AG08395 (cell line): ENCODE results near the gene REPS2.
A peak's percentile ranks its signal among the peaks of the same experiment; 100 is the strongest.
"Not testable (repeated sequence)": the region's sequence is repeated elsewhere in the genome, so short reads cannot be mapped to it uniquely, and the experiment has no call there.

Source experiments
- DNase-seq: peaks from one replicate; pipeline ENCODE4 v3.0.0; 2012; ENCODE audit warnings: mixed read lengths, low spot score

The REPS2 gene

DNA sequence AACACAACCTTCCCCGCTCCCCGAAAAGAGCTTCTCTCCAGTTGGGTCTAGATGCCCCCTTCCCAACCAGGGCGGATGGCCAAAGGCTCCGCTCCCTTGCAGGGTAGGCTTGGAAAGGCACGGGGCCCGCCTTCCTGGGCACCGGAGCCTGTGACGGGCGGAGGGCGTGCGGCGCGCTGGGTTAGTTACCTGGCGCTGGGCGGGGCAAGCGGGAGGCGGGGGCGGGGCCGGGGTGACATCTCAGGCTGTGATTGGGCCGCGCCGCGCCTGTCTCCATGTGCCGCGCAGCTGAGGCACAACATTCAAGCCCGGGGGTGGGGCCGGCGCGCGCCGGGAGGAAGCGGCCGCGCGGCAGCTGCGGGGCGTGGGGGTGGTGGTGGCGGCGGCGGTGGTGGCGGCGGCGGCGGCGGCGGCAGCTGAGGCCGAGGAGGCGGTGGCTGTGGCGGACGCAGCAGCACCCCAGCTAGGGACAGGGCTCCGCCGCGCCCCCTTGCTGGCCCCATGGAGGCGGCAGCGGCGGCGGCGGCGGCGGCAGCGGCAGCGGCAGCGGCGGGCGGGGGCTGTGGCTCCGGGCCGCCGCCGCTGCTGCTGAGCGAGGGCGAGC lies at the start of gene REPS2:
TSS of gene REPS2 (plus strand) at position 298 of the 604 bp plus-strand sequence. CDS start at position 502, 204 bp downstream.
- DNase-seq = peak; percentile 70

DNA sequence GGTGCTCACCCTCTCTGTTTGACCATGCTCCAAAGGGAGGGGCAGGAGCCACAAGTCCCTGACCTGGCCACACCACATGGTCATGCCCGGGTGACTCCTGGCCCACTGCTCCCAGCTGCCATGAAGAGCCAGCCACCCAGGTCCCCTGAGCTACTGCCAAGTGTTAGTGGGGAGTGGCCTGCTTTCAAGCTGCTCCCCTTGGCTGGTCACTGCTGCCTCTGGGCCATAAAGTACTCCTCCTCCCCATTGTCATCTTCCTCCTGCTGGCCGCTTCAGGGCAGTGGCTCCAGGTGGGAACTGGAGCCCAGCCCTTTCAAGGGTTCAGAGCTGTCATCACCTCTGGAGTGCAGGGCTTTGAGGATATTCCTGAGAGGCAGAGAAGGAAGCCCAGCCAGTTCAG lies 49.0 kb upstream of the REPS2 start:
- no peak for DNase-seq

DNA sequence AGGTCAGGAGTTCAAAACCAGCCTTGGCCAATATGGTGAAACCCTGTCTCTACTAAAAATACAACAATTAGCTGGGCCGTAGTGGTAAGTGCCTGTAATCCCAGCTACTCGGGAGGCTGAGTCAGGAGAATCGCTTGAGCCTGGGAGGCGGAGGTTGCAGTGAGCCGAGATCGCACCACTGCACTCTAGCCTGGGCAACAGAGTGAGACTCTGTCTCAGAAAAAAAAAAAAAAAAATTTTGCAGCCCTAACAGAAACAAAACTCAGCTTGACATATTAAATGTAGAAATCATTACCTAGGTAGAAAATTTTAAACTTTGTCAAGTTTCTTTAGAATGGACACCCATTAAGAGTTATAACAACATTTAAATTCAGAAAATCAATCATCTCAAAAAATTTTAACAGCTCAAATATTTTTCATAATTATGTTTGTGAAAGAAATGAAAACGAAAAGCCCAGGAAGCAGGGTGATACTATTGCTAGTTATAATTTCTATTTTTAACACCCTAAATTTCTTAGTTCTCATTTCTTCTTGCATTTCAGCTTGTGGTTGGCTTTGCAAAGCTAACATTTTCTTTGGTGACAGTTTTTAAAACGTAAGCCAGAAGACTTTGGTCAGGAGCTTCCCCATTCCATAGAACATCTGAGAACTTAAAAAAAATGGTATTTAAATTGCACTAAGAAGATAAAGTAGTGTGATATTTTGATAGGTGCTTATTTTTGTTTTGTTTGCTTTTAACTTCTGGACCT lies 43.0 kb upstream of the REPS2 start:
- DNase-seq = no peak

GRCh38 chrX:16910376-16910775 lies 36.1 kb upstream of the REPS2 start:
- DNase-seq = no peak

DNA sequence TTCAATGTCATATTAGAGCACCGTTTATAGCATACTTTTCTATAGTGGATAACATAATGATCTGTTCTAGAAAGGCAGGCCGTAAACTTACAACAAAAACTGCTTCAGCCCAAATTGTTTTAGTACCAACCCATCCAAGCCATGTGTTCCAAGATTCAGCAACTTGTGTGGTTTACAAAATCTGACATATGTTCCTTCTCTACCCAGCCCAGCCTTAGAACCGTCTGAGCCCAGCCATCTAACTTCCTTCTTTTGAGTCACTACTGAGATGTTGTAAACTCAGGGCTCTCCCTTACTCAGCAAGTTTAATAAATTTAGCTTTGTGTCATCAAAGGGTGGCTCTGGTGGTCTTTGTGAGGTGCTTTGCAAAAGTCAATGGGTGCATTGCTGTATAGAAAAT lies 32.4 kb upstream of the REPS2 start:
- DNase-seq = no peak

- no peak for DNase-seq
Measured at GRCh38 chrX:16916561-16916960, 29.9 kb upstream of the REPS2 start.

DNA sequence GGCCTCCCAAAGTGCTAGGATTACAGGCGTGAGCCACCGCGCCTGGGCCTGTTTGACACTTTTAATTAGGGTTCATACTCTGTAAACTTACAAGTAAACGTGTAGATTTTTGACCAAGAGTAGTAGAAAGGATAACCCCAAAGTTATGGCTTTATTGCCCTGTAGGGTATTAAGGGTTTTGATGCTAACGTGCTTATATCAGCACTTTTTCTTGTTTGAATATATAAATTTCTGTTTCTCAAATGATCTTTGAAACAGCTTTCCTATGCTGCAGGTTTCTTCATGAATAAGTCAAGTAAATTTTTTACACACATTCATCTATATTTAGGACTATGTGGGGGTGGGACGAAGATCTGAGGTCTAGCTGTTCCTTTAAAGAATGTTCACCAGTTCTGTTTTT lies 29.3 kb upstream of the REPS2 start:
- no peak for DNase-seq

GRCh38 chrX:16918979-16919378 lies 27.5 kb upstream of the REPS2 start:
- no peak for DNase-seq

DNA sequence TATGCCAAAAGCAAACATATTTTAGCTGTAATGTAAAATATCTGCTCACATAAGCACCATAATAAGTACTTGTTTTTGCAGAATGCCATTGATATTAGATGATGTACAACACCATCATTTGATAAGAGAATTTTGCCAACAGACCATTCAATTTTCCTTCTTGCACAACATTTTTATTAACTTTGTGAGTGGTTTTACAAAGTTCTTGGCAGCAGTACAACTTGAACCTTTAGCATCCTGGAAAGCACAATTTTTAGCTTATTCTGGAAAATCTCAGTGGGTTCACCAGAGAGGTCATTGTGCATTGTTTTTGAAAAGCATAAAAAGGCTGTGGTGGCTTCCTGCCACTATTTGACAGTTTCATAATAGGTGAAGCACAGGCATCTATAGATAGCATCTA lies 26.4 kb upstream of the REPS2 start:
- no peak for DNase-seq

- no peak for DNase-seq
Measured at GRCh38 chrX:16923157-16923556, 23.3 kb upstream of the REPS2 start.

- DNase-seq = no peak
Measured at GRCh38 chrX:16924631-16925480, 21.6 kb upstream of the REPS2 start.

DNA sequence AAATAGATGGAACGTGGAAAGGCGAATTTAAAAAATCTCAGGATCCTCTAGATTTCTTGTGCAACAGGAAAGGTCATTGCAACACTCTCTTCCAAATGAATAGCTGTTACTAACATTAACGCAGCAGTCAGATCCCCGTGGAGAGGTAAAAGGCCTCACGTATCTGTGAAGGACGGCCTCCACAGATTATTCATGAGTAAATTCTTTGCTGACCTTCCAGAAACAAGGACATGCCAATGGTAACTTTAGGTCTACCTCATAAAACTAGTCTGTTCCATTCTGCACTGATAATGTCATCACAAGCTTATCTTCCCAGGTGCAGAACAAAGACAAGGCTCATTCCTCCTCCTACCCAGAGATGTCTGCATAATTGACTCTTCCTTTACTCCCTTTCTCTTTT lies 16.1 kb upstream of the REPS2 start:
- no peak for DNase-seq

- no peak for DNase-seq
Measured at GRCh38 chrX:16931371-16931770, 15.1 kb upstream of the REPS2 start.

DNA sequence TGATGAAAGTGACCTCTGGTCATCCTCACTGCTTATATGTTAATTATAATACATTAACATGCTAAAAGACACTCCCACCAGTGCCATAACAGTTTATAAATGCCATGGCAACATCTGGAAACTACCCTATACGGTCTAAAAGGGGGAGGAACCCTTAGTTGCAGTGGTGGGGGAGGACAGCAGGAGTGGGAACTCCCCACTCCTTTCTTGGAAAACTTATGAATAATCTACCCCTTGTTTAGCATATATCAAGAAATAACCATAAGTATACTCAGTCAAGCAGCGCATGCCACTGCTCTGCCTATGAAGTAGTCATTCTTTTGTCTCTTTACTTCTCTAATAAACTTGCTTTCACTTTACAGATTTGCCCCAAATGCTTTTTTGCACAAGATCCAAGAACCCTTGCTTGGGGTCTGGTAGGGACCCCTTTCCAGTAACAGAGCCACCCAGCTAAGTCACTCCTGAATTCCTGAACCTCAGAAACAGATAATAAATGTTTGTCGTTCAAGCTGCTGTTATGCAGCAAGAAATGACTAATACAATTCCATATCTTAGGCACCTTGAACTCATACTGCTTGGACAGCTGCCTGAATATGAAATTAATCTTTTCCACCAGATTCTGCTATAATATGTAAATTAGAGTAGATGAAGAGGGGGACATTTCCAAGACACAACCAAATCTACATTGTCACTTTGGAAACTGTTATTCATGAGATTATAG lies 14.4 kb upstream of the REPS2 start:
- DNase-seq = no peak

DNA sequence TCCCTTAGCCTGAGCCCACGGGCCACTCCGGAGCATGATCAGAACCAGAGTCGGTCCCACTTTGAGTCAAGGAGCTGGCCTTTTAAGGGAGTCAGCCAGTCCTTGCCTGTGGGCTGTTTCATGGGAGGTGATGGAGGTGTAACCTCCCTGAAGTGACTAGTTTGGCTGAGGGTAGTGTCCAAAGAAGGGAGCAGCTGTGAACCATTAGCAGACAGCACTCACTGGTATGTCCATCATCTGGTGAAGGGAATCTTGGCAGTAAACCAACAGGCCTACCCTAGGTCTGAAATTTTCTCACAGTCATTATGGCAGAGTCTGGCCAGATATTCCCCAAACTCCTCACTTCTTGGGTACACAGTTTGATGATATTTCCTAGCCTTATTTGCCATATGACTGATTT lies 12.3 kb upstream of the REPS2 start:
- no peak for DNase-seq

DNA sequence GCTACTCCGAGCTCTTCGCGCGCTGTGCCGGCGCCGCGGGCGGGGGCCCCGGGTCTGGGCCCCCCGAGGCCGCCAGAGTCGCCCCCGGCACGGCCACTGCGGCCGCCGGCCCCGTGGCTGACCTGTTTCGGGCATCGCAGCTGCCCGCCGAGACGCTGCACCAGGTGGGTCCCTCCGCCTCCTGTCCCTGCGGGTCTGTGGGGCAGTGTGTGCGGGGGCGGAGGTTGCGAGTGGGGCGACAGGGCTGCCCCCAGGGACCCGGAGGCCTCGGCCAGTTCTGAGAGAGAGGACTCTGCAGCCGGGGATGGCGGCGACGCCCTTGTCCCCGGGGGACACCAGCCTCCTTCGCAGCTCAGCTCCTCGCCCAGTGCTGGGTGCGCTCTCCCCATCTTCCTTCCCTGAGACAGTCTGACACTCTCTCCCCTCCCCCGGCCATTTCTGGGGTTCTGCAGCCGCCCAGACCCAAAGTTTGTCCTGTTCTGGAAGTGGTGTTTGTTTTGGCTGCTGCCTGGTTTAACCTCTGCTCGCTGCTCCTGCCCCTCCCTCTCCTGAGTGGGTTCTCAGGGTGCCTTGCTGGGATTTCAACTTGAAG lies 609 bp downstream of the REPS2 start:
- no peak for DNase-seq

DNA sequence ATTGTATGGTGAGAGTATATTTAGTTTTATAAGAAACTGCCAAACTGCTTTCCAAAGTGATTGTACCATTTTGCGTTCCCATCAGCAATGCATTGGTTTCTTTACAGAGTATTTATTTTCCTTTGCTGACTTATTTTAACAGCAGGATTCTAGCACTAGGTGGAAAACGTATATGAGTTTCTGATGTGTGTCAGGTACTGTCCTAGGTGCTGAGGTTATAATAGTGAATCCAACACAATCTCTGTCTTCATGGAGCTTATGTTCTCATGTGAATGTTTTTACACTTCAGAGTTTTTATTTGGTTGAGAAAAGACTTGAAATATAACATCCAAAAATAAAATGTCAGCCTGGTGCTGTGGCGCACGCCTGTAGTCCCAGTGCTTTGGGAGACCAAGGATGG lies 4.0 kb downstream of the REPS2 start:
- DNase-seq = no peak

- DNase-seq = no peak
Measured at GRCh38 chrX:16953606-16954211, 7.3 kb downstream of the REPS2 start.

GRCh38 chrX:16957751-16958150 lies 11.3 kb downstream of the REPS2 start:
- DNase-seq = no peak

- DNase-seq = no peak
Measured at GRCh38 chrX:16958356-16958755, 11.9 kb downstream of the REPS2 start.

- DNase-seq = not testable (repeated sequence)
Measured at GRCh38 chrX:16962661-16963060, 16.2 kb downstream of the REPS2 start.

DNA sequence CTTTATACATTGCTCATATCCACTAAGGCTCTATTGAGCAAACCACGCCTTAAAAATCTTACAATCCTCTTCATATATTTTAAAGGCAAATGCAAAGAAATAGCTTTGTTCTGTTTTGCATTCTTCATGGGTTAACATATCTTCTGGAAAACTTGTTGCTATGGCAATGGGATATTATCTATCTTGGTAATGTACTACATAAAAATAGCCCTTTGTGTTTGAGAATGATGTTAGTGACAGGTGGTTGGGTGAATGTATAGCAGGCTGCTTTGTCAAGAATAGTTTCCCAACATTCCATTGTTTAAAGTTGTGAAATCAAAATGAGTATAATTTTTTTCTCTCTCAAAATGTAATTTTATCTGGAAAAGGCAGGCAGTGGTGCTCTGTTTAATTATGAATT lies 16.8 kb downstream of the REPS2 start:
- no peak for DNase-seq
